ENCODE measurements around the gene WDR17.
A peak's percentile ranks its signal among the peaks of the same experiment; 100 is the strongest.
"Not testable (repeated sequence)": the region's sequence is repeated elsewhere in the genome, so short reads cannot be mapped to it uniquely, and the experiment has no call there.

WDR17 gene

DNA sequence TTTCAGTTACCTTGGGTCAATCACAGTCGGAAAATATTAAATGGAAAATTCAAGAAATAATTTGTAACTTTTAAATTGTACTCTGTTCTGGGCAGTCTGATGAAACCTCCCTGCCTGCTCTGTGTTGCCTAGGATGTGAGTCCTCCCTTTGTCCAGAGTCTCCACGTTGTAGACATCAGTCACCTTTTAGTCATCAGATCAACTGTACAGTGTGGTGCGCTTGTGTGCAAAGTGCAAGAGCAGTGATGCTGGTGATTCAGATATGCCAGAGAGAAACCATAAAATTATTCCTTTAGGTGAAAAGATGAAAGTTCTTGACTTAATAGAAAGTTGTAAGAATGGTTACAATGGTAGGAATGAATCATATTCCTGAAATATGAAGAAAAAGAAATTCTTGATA, 128.3 kb downstream of the WDR17 start:
- DNase-seq, result no peak

DNA sequence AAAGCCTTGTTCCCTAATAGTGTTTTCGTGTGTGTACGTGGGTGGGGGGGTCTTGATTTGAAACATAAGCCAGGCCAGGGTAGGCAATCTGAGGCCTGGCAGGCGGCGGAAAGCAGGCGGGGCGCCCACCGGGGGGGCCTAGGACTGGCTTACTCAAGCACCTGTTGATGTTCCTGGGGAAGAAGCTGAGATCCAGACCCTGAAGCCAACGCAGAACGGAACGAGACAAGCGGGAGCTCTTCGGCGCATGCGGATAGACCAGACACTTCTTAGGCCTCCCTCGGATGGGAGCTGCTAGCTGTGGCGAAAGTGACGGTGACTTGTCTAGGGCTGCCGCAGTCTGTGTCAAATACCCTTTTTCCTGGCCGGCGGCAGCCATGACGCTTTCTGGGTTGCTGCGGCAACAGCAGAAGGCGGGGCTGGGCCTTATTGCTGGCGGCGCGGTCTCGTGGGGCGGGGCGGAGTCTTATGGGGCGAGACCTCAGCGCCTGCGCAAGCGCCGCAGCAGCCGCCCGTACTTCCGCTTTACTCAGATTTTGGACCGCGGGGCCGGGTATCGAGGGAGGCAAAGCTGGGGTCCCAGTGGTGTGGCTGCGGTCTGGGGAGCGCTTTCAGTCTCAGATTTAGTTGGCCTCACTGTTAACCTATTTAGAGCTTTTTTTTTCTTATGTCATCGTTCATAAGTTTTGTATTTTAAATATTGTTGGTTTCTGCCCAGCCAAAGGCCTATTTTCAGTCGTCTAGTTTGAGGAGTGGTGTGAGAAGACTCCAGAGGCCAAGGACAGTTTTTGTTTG, 129.7 kb downstream of the WDR17 start, which contains the start of gene SPATA4:
Gene SPATA4, minus strand, starts transcription at position 402 of the 795 bp plus-strand sequence. Its CDS starts 23 bp downstream, at position 379.
- peak; percentile 90 for DNase-seq

GRCh38 chr4:176198316-176198903, 132.8 kb downstream of the WDR17 start:
- no peak for DNase-seq

GRCh38 chr4:176205299-176205698, 139.7 kb downstream of the WDR17 start:
- no peak for DNase-seq

DNA sequence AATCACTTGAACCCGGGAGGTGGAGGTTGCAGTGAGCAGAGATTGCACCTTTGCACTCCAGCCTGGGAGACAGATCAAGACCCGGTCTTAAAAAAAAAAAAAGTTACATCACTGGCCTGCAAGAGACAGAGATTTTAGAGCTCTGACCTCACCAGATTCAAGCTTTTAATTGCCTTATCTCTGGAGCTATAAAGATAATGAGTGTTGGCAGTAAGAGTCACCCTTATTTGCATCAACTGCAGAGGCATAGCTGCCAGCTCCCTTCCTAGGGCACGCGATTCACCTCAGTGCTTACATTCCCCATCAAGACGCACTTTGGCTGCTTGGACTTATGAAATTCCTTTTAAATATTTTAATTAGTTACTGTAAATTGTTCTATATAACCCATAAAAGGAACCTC, 142.2 kb downstream of the WDR17 start:
- DNase-seq, result no peak

DNA sequence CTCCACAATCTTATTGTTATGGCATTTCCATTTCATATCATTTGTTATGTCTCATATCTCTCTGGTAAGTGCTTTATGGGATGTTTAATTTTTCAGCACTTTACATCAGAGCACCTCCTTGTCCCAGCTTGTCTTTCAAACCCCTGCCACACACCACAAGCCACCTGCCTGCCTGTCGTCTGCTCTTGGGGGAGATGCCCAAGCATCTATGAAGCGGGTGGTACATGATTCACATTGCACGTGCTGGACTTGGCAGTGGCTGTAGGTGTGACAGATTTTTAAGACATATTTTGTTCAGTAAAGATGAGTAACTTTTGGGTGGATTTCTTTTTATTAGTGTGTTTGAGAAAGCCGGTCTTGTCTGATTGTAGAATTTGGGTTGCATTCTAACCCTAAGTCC, 143.9 kb downstream of the WDR17 start:
- no peak for DNase-seq

- DNase-seq, result no peak
Observed at GRCh38 chr4:176210101-176210500, 144.5 kb downstream of the WDR17 start.

- no peak for DNase-seq
Observed at GRCh38 chr4:176210579-176211296, 145.1 kb downstream of the WDR17 start.

GRCh38 chr4:176212351-176212750, 146.7 kb downstream of the WDR17 start:
- not testable (repeated sequence) for DNase-seq

- no peak for DNase-seq
Observed at GRCh38 chr4:176217510-176217909, 151.9 kb downstream of the WDR17 start.

DNA sequence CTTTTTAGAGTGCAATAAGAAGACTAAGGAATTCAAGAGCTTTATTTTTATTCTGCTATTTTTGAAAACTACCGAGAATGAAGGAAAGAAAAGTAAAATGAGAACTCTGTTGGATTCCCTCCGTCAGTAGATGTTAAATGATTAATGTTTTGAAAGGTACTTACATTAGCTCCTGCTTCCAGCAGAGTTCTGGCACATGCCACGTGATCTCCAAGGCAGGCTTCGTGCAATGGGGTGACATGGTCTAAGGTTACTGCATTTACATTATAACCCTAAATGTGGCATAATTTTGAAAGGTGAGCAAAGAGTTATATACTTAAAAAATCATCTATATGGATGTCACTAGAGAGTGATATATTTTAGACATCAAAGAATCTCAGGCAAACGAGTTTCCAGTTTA, 156.5 kb downstream of the WDR17 start:
- no peak for DNase-seq

DNA sequence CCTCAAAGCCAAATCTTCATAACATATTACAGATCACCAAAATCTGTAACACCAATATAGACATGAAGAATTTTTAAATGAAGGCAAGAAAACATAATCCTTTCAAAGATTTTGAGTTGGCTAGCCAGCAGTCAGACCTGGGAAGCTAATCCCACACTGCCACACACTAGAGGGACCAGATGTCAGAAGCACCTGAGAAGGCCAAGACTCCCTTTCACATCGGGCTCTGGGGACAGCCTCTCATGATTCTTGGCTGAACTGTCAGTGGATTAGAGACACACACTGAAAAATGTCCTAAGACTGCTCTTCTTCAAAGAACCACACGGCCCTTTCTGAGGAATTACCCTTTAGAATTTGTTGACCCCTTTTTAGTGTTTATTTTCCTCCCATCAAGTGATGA, 157.9 kb downstream of the WDR17 start:
- no peak for DNase-seq

DNA sequence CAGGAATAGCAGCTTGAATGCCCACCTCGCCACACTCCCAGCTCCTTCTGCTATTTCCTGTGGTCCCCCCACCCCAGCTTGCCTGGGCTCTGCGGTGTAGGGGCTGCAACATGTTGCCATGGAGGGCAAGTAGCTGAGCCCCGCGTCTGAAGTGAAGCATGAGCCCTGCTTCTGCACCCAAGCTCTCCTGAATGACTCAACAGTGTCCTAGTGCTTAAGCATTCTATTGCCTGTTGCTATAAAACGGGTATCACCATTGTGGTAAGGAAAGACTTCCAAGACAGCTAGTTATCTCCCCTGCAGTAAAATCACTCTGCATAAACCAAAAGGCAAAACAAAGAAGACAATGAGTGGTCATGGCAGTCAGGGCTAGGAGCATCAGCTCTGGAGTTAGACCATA, 161.1 kb downstream of the WDR17 start:
- DNase-seq, result no peak

- no peak for DNase-seq
Observed at GRCh38 chr4:176229645-176230044, 164.0 kb downstream of the WDR17 start.

Measured in activated effector memory CD4-positive, alpha-beta T cell treated with Interleukin-2 at 50 U/mL for 16 hours (primary cell).